Activated naive CD8-positive, alpha-beta T cell treated with anti-CD3 and anti-CD28 coated beads, Interleukin-2, amount 50 U/mL, for 24 hours (primary cell): ENCODE data around the gene ADGRL1.
"Not testable (repeated sequence)": the region's sequence is repeated elsewhere in the genome, so short reads cannot be mapped to it uniquely, and the experiment has no call there.

Experiments used
- ATAC-seq: fragments of 150-1000 bp; cut with Tn5 transposase; one replicate; pipeline ENCODE4 v1.10.0; 2021
- DNase-seq: peaks from one replicate; pipeline ENCODE4 v3.0.0; 2021
- H3K27ac Mint-ChIP-seq: one replicate; pipeline ENCODE4 v1.8.0; 2021; ENCODE audit warnings: mild to moderate bottlenecking, mixed read lengths
- H3K27me3 Mint-ChIP-seq: one replicate; pipeline ENCODE4 v1.8.0; 2021; ENCODE audit warnings: mixed read lengths
- H3K36me3 Mint-ChIP-seq: one replicate; pipeline ENCODE4 v1.8.0; 2021; ENCODE audit warnings: low read depth, mixed read lengths
- H3K4me1 Mint-ChIP-seq: one replicate; pipeline ENCODE4 v1.8.0; 2021; ENCODE audit warnings: mixed read lengths
- H3K4me3 Mint-ChIP-seq: one replicate; pipeline ENCODE4 v1.8.0; 2021; ENCODE audit warnings: mild to moderate bottlenecking, moderate library complexity, mixed read lengths
- H3K9me3 Mint-ChIP-seq: one replicate; pipeline ENCODE4 v1.8.0; 2021; ENCODE audit warnings: mixed read lengths

Gene ADGRL1

DNA sequence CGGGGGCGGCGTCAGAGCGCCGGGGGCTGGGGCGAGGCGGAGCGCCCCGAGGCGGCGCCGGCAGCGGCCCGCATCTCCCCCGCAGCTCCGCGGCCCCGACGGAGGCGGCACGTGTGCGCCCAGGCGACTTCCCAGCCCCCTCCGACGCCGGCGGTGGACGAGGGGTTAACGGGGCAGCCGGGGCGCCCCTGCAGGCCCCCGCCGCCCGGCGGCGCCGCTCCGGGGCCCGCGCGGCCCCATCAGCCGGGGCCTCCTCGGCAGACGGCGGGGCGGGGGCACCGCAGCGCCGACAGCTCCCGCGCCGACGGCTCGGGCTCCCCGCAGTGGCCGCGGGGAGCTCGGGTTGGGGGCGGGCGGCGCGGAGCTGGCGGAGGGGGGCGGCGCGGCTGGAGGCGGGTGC is 339 bp upstream of the ADGRL1 start:
- H3K36me3 Mint-ChIP-seq, H3K9me3 Mint-ChIP-seq, DNase-seq, H3K27ac Mint-ChIP-seq, H3K4me3 Mint-ChIP-seq: not testable (repeated sequence)
- Mint-ChIP-seq H3K27me3 (peaks cover 27% of the 10 kb centered on the region), H3K4me1 (peaks cover 25% of the 10 kb centered on the region)
- ATAC-seq = peak; percentile 5

DNA sequence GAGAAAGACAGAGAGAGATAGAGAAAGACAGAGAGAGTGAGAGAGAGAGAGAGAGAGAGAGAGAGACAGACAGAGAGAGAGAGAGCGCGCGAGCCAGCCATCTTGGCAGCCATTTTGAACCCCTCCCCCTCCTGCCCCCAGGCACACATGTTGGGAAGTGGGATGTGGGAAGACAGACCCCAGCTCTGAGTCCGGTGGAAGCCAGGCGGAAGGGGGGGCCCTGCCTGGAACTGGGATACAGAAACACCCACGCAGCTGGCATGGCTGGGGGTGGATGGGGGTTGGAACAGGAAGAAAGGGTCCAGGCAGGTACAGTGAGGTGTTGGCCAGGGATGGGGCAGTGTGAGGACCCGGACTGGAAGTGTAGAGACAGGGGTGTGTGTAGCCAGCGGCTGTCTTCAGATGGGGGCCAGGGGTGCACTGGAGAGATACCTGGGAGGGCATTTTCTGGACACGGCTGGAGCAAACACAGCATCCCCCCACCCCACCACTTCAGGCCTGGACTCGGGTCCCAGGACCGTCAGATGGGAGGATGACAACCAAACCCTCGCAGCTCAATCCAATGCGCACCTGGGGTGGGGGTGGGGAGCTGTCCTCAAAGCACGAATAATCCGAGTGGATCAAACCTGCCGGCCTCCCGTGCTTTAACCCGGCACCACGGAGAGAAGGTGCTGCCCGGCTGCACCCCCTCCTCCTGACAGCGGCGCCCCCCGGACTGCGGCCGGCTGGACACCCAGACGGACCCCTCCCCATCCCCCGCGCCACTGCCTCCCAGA is 1.1 kb downstream of the ADGRL1 start:
- ATAC-seq = not testable (repeated sequence)
- peaks cover 28% of the 10 kb centered on the region for H3K4me1 Mint-ChIP-seq
- peak overlapping the region; percentile 69 for H3K4me3 Mint-ChIP-seq

GRCh38 chr19:14204219-14204618 is 1.8 kb downstream of the ADGRL1 start:
- not testable (repeated sequence) for H3K9me3 Mint-ChIP-seq, H3K36me3 Mint-ChIP-seq, DNase-seq, H3K27ac Mint-ChIP-seq, ATAC-seq
- Mint-ChIP-seq H3K4me1 (peaks cover 25% of the 10 kb centered on the region), H3K4me3 (peak overlapping the region; percentile 69), H3K27me3 (peaks cover 20% of the 10 kb centered on the region)

More for the DNA sequence above, 1.1 kb downstream of the ADGRL1 start:
- peaks cover 23% of the 10 kb centered on the region for H3K27me3 Mint-ChIP-seq
- not testable (repeated sequence) for DNase-seq, H3K9me3 Mint-ChIP-seq, H3K36me3 Mint-ChIP-seq
- H3K27ac Mint-ChIP-seq = peak overlapping the region; percentile 46

DNA sequence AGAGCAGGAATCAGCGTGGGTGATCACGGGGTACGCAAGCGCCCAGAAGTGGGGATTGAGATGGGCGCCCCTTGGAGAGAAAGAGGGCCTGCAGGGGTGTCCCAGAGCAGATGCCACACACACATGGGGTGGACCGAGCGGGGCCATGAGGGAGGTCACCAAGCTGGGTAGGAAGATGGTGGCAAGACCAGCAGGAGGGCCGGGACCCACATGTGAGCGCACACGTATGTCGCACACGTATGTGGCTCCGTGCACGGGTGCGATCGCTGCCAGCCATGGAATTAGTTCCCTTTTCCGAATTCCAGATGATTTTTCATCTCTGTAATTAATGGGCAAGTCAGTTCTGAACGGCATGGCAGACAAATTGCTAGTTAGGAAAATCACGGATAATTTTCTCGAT is 2.2 kb downstream of the ADGRL1 start:
- not testable (repeated sequence) for H3K36me3 Mint-ChIP-seq, H3K27ac Mint-ChIP-seq, DNase-seq, ATAC-seq, H3K9me3 Mint-ChIP-seq
- H3K4me1 Mint-ChIP-seq = peaks cover 25% of the 10 kb centered on the region
- peak overlapping the region; percentile 69 for H3K4me3 Mint-ChIP-seq
- peaks cover 18% of the 10 kb centered on the region for H3K27me3 Mint-ChIP-seq

- ATAC-seq (no peak), DNase-seq (no peak)
- no peaks in the 10 kb centered on the region for H3K36me3 Mint-ChIP-seq
- H3K4me3 Mint-ChIP-seq = no peak overlapping the region
- peaks cover 12% of the 10 kb centered on the region for H3K27me3 Mint-ChIP-seq
- H3K27ac Mint-ChIP-seq = no peak overlapping the region
- H3K4me1 Mint-ChIP-seq = peaks cover 25% of the 10 kb centered on the region
- no peaks in the 10 kb centered on the region for H3K9me3 Mint-ChIP-seq
Observed at GRCh38 chr19:14203177-14203576, 2.8 kb downstream of the ADGRL1 start.

GRCh38 chr19:14201481-14201880 is 4.5 kb downstream of the ADGRL1 start:
- DNase-seq, H3K4me3 Mint-ChIP-seq, ATAC-seq, H3K9me3 Mint-ChIP-seq, H3K27me3 Mint-ChIP-seq, H3K36me3 Mint-ChIP-seq, H3K27ac Mint-ChIP-seq: not testable (repeated sequence)
- peaks cover 20% of the 10 kb centered on the region for H3K4me1 Mint-ChIP-seq

DNA sequence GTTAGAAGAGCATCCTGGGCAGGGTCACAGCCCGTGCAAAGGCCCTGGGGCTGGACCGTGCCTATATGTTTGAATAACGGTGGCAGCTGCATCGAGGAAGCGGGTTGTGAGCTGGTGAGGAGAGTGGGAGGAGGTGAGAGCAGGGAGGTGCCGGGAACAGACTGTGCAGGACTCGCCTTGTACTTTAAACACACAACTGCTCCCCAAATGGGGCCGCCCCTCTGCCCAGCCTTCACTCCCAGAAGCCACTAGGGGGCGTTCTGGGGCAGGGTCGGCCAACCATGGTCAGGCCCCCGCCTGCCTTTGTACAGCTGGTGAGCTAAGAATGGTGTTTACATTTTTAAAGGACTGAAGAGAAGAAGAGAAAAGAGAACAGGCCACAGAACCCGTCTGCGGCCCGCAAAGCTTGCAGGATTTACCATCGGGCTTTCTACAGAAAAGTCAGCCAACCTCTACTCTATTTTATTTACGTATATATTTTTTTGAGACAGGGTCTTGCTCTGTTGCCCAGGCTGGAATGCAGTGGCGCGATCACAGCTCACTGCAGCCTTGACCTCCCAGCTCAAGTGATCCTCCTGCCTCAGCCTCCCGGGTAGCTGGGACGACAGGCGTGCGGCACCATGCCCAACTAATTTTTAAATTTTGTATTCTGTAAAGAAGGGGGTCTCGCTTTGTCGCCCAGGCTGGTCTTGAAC is 5.7 kb downstream of the ADGRL1 start:
- H3K27ac Mint-ChIP-seq, H3K4me3 Mint-ChIP-seq: not testable (repeated sequence)
- DNase-seq = peak; percentile 50

GRCh38 chr19:14198384-14199376 is 7.3 kb downstream of the ADGRL1 start:
- H3K36me3 Mint-ChIP-seq = no peaks in the 10 kb centered on the region
- H3K9me3 Mint-ChIP-seq = no peaks in the 10 kb centered on the region
- H3K4me1 Mint-ChIP-seq = peaks cover 14% of the 10 kb centered on the region
- no peak overlapping the region for H3K27ac Mint-ChIP-seq
- no peak overlapping the region for H3K4me3 Mint-ChIP-seq
- DNase-seq = no peak
- no peaks in the 10 kb centered on the region for H3K27me3 Mint-ChIP-seq
- ATAC-seq = no peak

More for the DNA sequence above, 5.7 kb downstream of the ADGRL1 start:
- not testable (repeated sequence) for H3K27me3 Mint-ChIP-seq, H3K36me3 Mint-ChIP-seq, H3K9me3 Mint-ChIP-seq
- peak; percentile 63 for ATAC-seq
- H3K4me1 Mint-ChIP-seq = peaks cover 26% of the 10 kb centered on the region

GRCh38 chr19:14197882-14198281 is 8.1 kb downstream of the ADGRL1 start:
- Mint-ChIP-seq H3K4me1 (peaks cover 14% of the 10 kb centered on the region), H3K27ac (no peak overlapping the region), H3K9me3 (no peaks in the 10 kb centered on the region), H3K27me3 (no peaks in the 10 kb centered on the region), H3K36me3 (no peaks in the 10 kb centered on the region), H3K4me3 (no peak overlapping the region)
- DNase-seq = no peak
- no peak for ATAC-seq

GRCh38 chr19:14197288-14197687 is 8.7 kb downstream of the ADGRL1 start:
- not testable (repeated sequence) for DNase-seq, H3K27ac Mint-ChIP-seq, H3K9me3 Mint-ChIP-seq, H3K36me3 Mint-ChIP-seq, H3K4me3 Mint-ChIP-seq, H3K27me3 Mint-ChIP-seq, ATAC-seq
- H3K4me1 Mint-ChIP-seq = peaks cover 14% of the 10 kb centered on the region

DNA sequence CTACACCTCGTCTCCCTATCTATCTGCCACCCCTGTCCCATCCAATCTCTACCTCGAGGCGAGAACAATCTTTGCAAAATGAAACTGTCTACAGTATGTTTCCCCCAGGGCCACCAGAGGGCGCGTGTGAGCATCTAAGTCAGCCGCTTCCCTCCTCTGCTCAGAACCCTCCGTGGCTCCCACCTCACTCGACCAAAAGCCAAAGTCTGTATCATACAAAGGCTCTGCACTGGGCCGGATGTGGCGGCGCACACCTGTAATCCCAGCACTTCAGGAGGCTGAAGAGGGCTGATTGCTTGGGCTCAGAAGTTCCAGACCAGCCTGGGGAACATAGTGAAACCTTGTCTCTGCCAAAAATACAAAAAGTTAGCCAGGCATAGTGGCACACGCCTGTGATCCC is 9.9 kb downstream of the ADGRL1 start:
- not testable (repeated sequence) for H3K36me3 Mint-ChIP-seq, H3K27me3 Mint-ChIP-seq, H3K9me3 Mint-ChIP-seq
- DNase-seq (peak; percentile 85), ATAC-seq (peak; percentile 71)
- Mint-ChIP-seq H3K27ac (peak overlapping the region; percentile 7), H3K4me3 (peak overlapping the region; percentile 30), H3K4me1 (peaks cover 16% of the 10 kb centered on the region)

- not testable (repeated sequence) for H3K27ac Mint-ChIP-seq, H3K4me3 Mint-ChIP-seq
Observed at GRCh38 chr19:14195216-14195615, 10.8 kb downstream of the ADGRL1 start.

GRCh38 chr19:14189415-14189814 is 16.6 kb downstream of the ADGRL1 start:
- Mint-ChIP-seq H3K9me3 (no peaks in the 10 kb centered on the region), H3K27me3 (no peaks in the 10 kb centered on the region), H3K4me3 (no peak overlapping the region), H3K36me3 (no peaks in the 10 kb centered on the region), H3K4me1 (peaks cover 9% of the 10 kb centered on the region), H3K27ac (no peak overlapping the region)
- ATAC-seq (no peak), DNase-seq (no peak)

More at GRCh38 chr19:14195216-14195615, 10.8 kb downstream of the ADGRL1 start:
- DNase-seq, H3K9me3 Mint-ChIP-seq, ATAC-seq, H3K27me3 Mint-ChIP-seq, H3K36me3 Mint-ChIP-seq: not testable (repeated sequence)
- peaks cover 20% of the 10 kb centered on the region for H3K4me1 Mint-ChIP-seq

DNA sequence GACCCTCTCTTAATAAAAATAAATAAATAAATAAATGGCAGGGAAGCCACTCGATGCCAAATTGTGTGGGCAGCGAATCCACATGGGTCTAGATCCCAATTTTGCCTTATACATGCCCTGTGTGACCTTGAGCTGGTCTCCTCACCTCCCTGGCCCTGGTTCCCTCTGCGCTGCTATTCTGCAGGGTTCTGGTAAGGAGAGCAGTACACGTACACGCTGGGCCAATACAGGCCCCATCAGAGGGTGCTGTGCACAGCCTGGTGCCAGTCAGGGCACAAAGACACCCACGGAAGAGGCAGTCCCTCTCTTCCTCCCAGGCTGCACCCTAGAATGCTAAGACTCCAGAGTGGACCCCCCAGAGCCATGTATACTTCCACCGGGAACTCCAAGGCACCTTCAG is 17.9 kb downstream of the ADGRL1 start:
- not testable (repeated sequence) for DNase-seq, H3K4me3 Mint-ChIP-seq, ATAC-seq

More for the DNA sequence above, 17.9 kb downstream of the ADGRL1 start:
- not testable (repeated sequence) for H3K36me3 Mint-ChIP-seq, H3K27me3 Mint-ChIP-seq, H3K27ac Mint-ChIP-seq, H3K9me3 Mint-ChIP-seq, H3K4me1 Mint-ChIP-seq
